SK-N-SH treated with all-trans-retinoic acid at 6 μM for 48 hours (cell line): ENCODE results near the gene VARS1.

Source experiments
- ATAC-seq: fragments of 200-7000 bp; cut with Tn5 transposase; 3 replicates; pipeline ENCODE4 v1.9.1; 2020; ENCODE audit warnings: mild to moderate bottlenecking, moderate library complexity
- ARNTL ChIP-seq: fragments of 450-650 bp; formaldehyde crosslinking; IDR thresholded peaks from 2 replicates; pipeline ENCODE4 v1.5.0; 2020; ENCODE audit warnings: low read depth, mild to moderate bottlenecking, moderate library complexity, borderline replicate concordance
- BACH2 ChIP-seq: fragments of 250-450 bp; sonication (Bioruptor Pico); IDR thresholded peaks from 2 replicates; pipeline ENCODE4 v1.9.0; 2021; ENCODE audit warnings: mild to moderate bottlenecking, borderline replicate concordance
- CREB5 ChIP-seq: fragments of 250-450 bp; sonication (Bioruptor Pico); IDR thresholded peaks from 2 replicates; pipeline ENCODE4 v1.5.1; 2020; ENCODE audit warnings: low read depth, mild to moderate bottlenecking, moderate library complexity
- CSDC2 ChIP-seq: fragments of 250-450 bp; sonication (Bioruptor Pico); IDR thresholded peaks from 2 replicates; pipeline ENCODE4 v1.5.0; 2020; ENCODE audit warnings: mild to moderate bottlenecking, moderate library complexity
- CSRNP3 ChIP-seq: fragments of 250-450 bp; sonication (Bioruptor Pico); IDR thresholded peaks from 2 replicates; pipeline ENCODE4 v1.5.1; 2021; ENCODE audit warnings: mild to moderate bottlenecking, moderate library complexity
- ESRRG ChIP-seq: fragments of 250-450 bp; sonication (Bioruptor Pico); IDR thresholded peaks from 2 replicates; pipeline ENCODE4 v1.6.1; 2021; ENCODE audit warnings: mild to moderate bottlenecking
- GLIS3 ChIP-seq: fragments of 250-450 bp; sonication (Bioruptor Pico); IDR thresholded peaks from 2 replicates; pipeline ENCODE4 v1.5.0; 2020; ENCODE audit warnings: mild to moderate bottlenecking, moderate library complexity
- ISL1 ChIP-seq: fragments of 250-450 bp; sonication (Bioruptor Pico); IDR thresholded peaks from 2 replicates; pipeline ENCODE4 v2.1.2; 2022; ENCODE audit warnings: mild to moderate bottlenecking, moderate library complexity
- OSR1 ChIP-seq: fragments of 250-450 bp; sonication (Bioruptor Pico); IDR thresholded peaks from 2 replicates; pipeline ENCODE4 v1.8.0; 2022; ENCODE audit warnings: moderate library complexity, mild to moderate bottlenecking, inconsistent platforms
- PATZ1 ChIP-seq: fragments of 250-450 bp; sonication (Bioruptor Pico); IDR thresholded peaks from 2 replicates; pipeline ENCODE4 v1.8.0; 2020; ENCODE audit warnings: mild to moderate bottlenecking, moderate library complexity, borderline replicate concordance
- PPARA ChIP-seq: fragments of 250-450 bp; sonication (Bioruptor Pico); IDR thresholded peaks from 2 replicates; pipeline ENCODE4 v1.5.0; 2020; ENCODE audit warnings: mild to moderate bottlenecking, borderline replicate concordance
- RARB ChIP-seq: fragments of 250-450 bp; sonication (Bioruptor Pico); IDR thresholded peaks from 2 replicates; pipeline ENCODE4 v1.8.0; 2021; ENCODE audit warnings: mild to moderate bottlenecking, moderate library complexity
- SNAI2 ChIP-seq: fragments of 250-450 bp; sonication (Bioruptor Pico); IDR thresholded peaks from 2 replicates; pipeline ENCODE4 v1.5.0; 2020; ENCODE audit warnings: mild to moderate bottlenecking, moderate library complexity
- TCF4 ChIP-seq: fragments of 250-450 bp; sonication (Bioruptor Pico); IDR thresholded peaks from 2 replicates; pipeline ENCODE4 v1.8.0; 2021; ENCODE audit warnings: mild to moderate bottlenecking, moderate library complexity, borderline replicate concordance
- TOX ChIP-seq: fragments of 250-450 bp; sonication (Bioruptor Pico); IDR thresholded peaks from 2 replicates; pipeline ENCODE4 v1.8.0; 2021; ENCODE audit warnings: mild to moderate bottlenecking, moderate library complexity, borderline replicate concordance
- ZC3H10 ChIP-seq: fragments of 250-450 bp; sonication (Bioruptor Pico); IDR thresholded peaks from 2 replicates; pipeline ENCODE4 v1.5.1; 2021; ENCODE audit warnings: mild to moderate bottlenecking, moderate library complexity
- ZFP3 ChIP-seq: fragments of 250-450 bp; sonication (Bioruptor Pico); IDR thresholded peaks from 2 replicates; pipeline ENCODE4 v1.5.0; 2020; ENCODE audit warnings: mild to moderate bottlenecking, moderate library complexity
- ZFP30 ChIP-seq: fragments of 450-650 bp; formaldehyde crosslinking; IDR thresholded peaks from 2 replicates; pipeline ENCODE4 v1.5.0; 2022; ENCODE audit warnings: mild to moderate bottlenecking, moderate library complexity
- ZNF565 ChIP-seq: fragments of 450-650 bp; formaldehyde crosslinking; conservative IDR thresholded peaks from 2 replicates; pipeline ENCODE4 v1.5.0; 2020; ENCODE audit warnings: low read depth, mild to moderate bottlenecking, moderate library complexity
- ZNF70 ChIP-seq: fragments of 450-650 bp; formaldehyde crosslinking; IDR thresholded peaks from 2 replicates; pipeline ENCODE4 v1.5.0; 2020; ENCODE audit warnings: mild to moderate bottlenecking, moderate library complexity
- ZNF8 ChIP-seq: fragments of 450-650 bp; formaldehyde crosslinking; IDR thresholded peaks from 2 replicates; pipeline ENCODE4 v1.5.0; 2020; ENCODE audit warnings: mild to moderate bottlenecking, moderate library complexity

VARS1 gene

GRCh38 chr6:31782126-31782855 lies 13.3 kb downstream of the VARS1 start:
- ATAC-seq = no peak
- TF ChIP-seq SNAI2 (CRISPR knock-in tag) = no peak
- no peak for TF ChIP-seq ISL1 (CRISPR knock-in tag)
- TF ChIP-seq ARNTL (CRISPR knock-in tag) = no peak
- TF ChIP-seq TOX (CRISPR knock-in tag) = no peak
- TF ChIP-seq CSRNP3 (CRISPR knock-in tag) = no peak
- TF ChIP-seq ESRRG (CRISPR knock-in tag) = no peak
- TF ChIP-seq BACH2 = no peak
- TF ChIP-seq ZNF8 (CRISPR knock-in tag) = no peak
- no peak for TF ChIP-seq ZFP30 (CRISPR knock-in tag)
- TF ChIP-seq CREB5 (CRISPR knock-in tag) = no peak
- no peak for TF ChIP-seq GLIS3 (CRISPR knock-in tag)
- no peak for TF ChIP-seq ZC3H10
- TF ChIP-seq ZNF70 (CRISPR knock-in tag) = no peak
- TF ChIP-seq ZFP3 = no peak
- TF ChIP-seq RARB (CRISPR knock-in tag) = no peak
- no peak for TF ChIP-seq PPARA (CRISPR knock-in tag)
- no peak for TF ChIP-seq PATZ1 (CRISPR knock-in tag)
- no peak for TF ChIP-seq OSR1 (CRISPR knock-in tag)
- no peak for TF ChIP-seq TCF4 (CRISPR knock-in tag)
- TF ChIP-seq ZNF565 = no peak

GRCh38 chr6:31781244-31782125 lies 14.1 kb downstream of the VARS1 start:
- no peak for TF ChIP-seq SNAI2 (CRISPR knock-in tag)
- TF ChIP-seq ZNF565 = no peak
- TF ChIP-seq OSR1 (CRISPR knock-in tag) = no peak
- ATAC-seq = no peak

- no peak for ATAC-seq
- TF ChIP-seq ZNF70 (CRISPR knock-in tag) (no peak), GLIS3 (CRISPR knock-in tag) (no peak), TOX (CRISPR knock-in tag) (no peak), ZNF8 (CRISPR knock-in tag) (no peak), SNAI2 (CRISPR knock-in tag) (no peak), PPARA (CRISPR knock-in tag) (no peak), BACH2 (no peak), ESRRG (CRISPR knock-in tag) (no peak), ARNTL (CRISPR knock-in tag) (no peak), ZNF565 (no peak), RARB (CRISPR knock-in tag) (no peak), CSDC2 (CRISPR knock-in tag) (no peak)
These were observed 14.9 kb downstream of the VARS1 start for GRCh38 chr6:31780507-31781243.

GRCh38 chr6:31779908-31780307 lies 15.6 kb downstream of the VARS1 start:
- TF ChIP-seq ZNF565 (no peak), GLIS3 (CRISPR knock-in tag) (no peak), OSR1 (CRISPR knock-in tag) (no peak), CSRNP3 (CRISPR knock-in tag) (no peak)
- no peak for ATAC-seq
